Measurements from ENCODE around the gene KLHDC10.
"Not testable (repeated sequence)": the region's sequence is repeated elsewhere in the genome, so short reads cannot be mapped to it uniquely, and the experiment has no call there.

The KLHDC10 gene

GRCh38 chr7:130123501-130123900, 53.2 kb downstream of the KLHDC10 start:
- DNase-seq, result no peak

- no peak for DNase-seq
Measured at GRCh38 chr7:130124711-130125110, 54.4 kb downstream of the KLHDC10 start.

DNA sequence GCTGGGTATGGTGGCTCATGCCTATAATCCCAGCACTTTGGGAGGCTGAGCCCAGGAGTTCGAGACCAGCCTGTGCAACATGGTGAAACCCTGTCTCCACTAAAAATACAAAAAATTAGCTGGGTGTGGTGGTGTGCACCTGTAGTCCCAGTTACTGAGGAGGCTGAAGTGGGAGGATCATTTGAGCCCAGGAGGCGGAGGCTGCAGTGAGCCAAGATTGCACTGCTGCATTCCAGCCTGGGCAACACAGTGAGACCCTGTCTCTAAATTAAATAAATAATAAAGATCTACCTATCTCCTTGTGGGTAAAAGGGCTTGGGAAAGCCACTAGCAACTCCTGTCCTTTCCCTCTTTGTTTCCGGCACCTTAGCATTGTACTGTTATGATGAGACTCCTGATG, 56.5 kb downstream of the KLHDC10 start:
- not testable (repeated sequence) for DNase-seq

DNA sequence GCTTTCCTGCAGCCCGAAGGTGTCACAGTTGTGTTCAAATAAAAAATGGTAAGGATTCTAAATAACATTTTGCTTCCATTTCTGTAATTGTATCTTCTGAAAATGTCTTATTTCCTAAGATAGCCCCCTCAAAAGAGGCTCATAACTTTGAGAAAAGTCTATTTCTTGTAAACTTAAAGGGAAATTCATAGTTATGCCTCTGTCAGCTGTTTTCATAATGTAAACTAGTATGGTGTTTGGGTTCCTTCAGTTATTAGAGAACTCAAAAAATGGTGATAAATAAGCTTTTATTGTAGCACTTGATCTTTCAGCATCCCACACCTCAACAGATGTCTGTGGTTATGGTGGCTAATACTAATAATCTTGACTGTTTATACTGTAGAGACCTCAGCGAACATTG, 57.1 kb downstream of the KLHDC10 start:
- DNase-seq, result no peak

- no peak for DNase-seq
Measured at GRCh38 chr7:130127821-130128317, 57.5 kb downstream of the KLHDC10 start.

DNA sequence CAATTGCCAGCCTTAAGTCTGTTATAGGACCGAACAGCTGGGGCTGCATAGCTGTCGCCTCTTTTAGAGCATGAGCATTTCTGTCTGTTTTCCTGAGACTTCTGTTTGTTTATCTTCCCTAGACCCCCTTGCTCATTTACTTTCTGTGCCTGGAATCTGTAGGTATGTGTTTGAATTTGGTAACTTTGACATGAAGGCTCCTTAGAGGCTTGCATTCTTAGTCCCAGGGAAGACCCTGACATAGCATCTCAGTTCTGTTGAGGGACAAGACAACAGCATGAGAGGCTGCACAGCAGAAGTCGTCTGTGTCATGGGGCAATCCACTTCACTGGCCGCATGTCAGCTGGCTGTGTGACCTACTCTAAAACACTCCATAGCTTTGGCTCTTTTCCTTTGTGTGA, 58.7 kb downstream of the KLHDC10 start:
- no peak for DNase-seq

DNA sequence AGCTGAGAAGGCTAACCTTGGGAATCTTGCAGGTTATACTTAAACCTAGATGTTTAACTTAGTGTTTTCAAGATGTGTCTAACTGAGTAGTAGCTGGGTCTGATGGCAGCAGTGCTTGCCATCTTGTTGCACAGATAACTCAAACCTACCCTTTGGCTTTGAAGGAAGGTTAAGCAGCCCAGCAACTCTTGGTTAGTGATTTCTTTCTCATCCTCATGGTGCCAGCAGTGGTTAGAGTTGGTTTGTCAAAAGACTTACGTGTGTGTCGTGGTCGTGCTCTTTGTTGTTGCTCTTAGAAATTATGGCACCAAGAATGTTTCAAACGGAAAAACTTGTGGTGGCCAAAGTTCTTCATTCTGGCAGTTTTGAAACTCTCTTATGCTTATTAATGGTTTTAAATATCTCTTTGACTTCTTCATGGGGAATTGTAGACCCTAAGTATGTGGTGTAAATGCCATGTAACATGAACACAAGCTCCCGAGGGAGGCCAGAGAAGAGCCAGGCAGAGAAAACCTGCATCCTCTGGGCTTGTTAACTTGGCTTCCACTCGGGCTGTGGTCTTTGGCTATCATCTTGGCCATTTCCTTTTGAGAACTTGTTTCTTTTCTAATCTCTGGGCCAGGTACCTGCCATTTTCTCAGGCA, 61.0 kb downstream of the KLHDC10 start:
- DNase-seq, result no peak

- no peak for DNase-seq
Measured at GRCh38 chr7:130131964-130132875, 61.9 kb downstream of the KLHDC10 start.

- DNase-seq, result no peak
Measured at GRCh38 chr7:130133029-130133782, 62.9 kb downstream of the KLHDC10 start.

GRCh38 chr7:130134106-130134636, 63.8 kb downstream of the KLHDC10 start:
- no peak for DNase-seq

DNA sequence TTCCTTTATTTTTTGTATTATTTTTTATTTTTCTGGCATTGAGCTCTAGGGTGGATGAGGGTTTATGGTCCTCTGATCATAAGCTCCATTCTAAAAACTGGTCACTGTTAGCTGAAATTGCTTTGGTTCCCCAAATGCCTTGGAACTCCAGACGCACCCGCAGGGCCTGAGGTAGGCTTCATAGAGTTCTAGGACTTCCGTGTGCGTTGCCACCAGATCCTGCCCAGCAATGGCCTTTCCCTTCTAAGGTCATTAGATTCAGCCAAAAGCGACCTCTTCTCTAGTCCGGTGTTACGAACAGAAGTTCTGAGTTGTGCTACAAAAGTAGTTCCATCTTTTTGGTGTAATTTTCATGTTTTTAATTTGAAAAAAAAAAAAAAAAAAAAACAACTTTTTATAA, 64.4 kb downstream of the KLHDC10 start:
- DNase-seq, result no peak

- DNase-seq, result no peak
Measured at GRCh38 chr7:130135208-130136205, 65.2 kb downstream of the KLHDC10 start.

GRCh38 chr7:130136579-130137167, 66.3 kb downstream of the KLHDC10 start:
- no peak for DNase-seq

DNA sequence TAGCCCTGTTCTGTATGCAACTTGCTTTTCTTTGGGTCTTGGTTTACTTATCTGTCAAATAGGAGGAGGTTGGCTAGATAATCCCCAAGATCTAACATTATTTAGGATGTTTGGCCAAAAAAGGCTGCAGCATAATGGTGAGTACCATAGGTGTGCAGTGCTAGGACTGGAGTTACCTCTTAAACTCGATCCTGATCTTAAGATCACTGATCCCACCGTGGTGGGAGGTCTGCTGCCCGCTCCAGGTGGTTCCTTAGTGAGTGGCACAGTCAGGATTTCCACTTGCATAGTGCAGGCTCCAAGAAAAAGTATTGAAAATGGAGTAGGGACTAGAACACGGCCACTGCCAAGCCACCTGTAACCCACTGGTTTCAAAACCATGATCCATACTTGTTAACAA, 66.9 kb downstream of the KLHDC10 start:
- DNase-seq, result no peak

DNA sequence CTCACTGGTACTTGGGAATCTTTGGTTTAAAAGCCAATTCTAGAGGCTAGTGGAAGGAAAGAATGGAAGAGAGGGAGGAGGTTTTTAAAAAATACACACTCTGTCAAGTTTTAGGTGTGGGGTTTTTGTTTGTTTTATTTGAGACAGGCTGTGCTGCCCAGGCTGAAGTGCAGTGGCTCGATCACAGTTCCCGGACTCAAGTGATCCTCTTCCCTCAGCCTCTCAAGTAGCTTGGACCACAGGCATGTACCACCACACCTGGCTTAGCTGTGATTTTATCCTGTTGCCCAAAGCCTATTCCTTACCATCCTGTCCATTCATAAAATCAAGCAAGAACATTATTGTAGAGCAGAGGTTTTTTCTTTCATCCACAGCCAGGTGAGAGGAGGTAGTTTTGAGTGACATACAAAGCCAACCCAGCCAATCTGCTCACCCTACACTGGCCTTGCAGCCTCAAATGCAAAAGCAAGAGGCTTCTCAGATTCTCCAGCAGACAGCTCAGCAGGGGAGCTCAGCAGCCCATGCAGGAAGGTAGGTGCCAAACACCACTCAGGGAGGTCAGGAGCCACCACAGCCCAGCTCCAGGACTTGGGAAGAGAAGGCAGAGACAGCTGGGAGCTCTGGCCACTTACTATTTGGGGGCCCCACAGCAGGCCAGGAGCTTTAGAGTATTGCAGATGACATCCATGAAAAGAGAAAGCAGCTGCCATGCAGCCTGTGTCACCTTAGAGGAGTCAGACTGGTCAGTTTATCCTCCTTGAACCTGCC, 69.0 kb downstream of the KLHDC10 start:
- DNase-seq, result no peak

- no peak for DNase-seq
Measured at GRCh38 chr7:130140551-130141160, 70.3 kb downstream of the KLHDC10 start.

DNA sequence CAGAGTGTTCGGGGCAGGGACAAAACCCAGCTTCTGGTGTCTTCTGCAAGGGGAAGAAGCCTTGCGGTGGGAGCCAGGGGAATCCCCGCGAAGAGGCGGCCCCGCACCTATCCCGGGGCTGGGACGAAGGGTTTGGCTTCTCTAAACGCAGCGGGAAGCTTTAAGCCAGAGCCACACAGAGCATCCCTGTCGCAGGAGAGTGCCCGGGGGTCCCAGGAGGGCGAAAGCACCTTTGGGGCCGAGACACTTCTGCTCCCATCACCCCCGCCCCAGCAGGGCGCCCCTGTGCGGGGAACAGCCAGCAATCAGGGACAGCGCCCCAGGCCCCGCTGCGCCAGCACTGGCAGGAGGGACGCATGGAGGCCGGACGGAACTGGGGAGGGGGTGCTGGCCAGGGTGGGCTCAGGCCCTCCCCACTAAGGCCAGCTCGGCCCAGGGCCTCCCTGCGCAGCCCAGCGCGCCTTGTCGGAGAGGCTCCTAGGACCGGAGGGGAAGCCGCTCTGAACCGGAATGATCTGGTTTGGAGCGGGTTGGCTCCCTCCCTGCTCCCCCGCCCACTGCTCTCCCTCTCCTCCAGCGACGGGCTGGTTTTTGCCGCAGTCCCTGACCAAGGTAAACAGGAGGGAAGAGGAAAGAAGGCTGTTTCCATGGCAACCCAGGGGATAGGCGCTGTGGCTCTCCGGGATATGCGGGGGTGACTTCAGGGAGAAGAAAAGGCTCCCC, 71.0 kb downstream of the KLHDC10 start:
- DNase-seq, result no peak

DNA sequence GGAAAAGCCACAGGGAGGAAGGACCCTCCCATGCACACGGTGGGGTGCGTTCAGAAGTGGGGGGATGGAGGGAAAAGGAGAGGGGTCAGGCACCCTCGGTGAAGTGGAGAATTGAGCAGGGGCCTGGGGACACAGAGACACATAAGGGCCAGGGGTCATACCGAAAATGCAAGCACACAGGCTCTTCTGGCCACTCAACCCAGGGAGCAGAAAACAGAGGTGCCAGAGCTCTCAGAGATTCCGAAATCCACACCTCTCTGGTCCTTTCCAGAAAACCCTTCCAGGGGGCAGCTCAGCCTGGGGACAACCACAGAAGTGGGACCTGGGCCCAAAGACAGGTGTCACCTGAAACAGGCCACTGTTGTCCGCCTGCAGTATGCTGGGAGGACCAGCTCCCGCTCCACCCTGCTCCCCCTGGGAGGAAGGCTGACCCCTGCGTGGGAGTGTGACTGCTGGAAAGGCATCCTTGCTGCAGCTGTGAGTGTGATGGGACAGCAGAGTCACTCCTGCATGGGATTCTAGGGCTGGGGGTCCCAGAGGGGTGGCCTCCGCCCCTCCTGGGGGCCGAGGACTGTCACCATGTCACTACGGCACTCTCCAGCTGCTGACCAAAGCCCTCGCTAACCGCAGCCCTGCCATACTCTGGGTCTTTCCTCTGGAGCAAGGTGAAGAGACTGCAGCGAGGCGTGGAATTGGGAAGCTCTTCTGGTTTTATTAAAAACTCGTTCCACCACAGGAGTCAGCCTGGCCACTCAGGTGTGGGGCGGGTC, 71.7 kb downstream of the KLHDC10 start:
- DNase-seq, result no peak

All from 8988T (cell line).